ENCODE measurements around the gene TMEM80.

Gene TMEM80

GRCh38 chr11:693415-693831 lies 2.2 kb upstream of the TMEM80 start:
- Histone ChIP-seq H3K4me1 (ENCODE audit: insufficient read depth, poor library complexity, severe bottlenecking) (peaks cover 30% of the 10 kb centered on the region), H3K4me3 (ENCODE audit: severe bottlenecking) (peak overlapping the region; percentile 8), H3K36me3 (ENCODE audit: low read depth) (peaks cover 9% of the 10 kb centered on the region), H3K9me3 (ENCODE audit: severe bottlenecking) (no peaks in the 10 kb centered on the region), H3K27me3 (ENCODE audit: insufficient read depth, poor library complexity, severe bottlenecking) (no peaks in the 10 kb centered on the region), H3K27ac (ENCODE audit: poor library complexity, severe bottlenecking) (peak overlapping the region; percentile 92)
- ATAC-seq (ENCODE audit: low read depth) = no peak
- DNase-seq (ENCODE audit: low spot score) = no peak
- no peak for TF ChIP-seq CTCF (IDR thresholded peaks at IDR 0.05; ENCODE audit: poor library complexity, severe bottlenecking)

GRCh38 chr11:693887-694562 lies 1.6 kb upstream of the TMEM80 start:
- no peak for TF ChIP-seq CTCF (IDR thresholded peaks at IDR 0.05; ENCODE audit: poor library complexity, severe bottlenecking)
- Histone ChIP-seq H3K36me3 (ENCODE audit: low read depth) (peaks cover 6% of the 10 kb centered on the region), H3K9me3 (ENCODE audit: severe bottlenecking) (no peaks in the 10 kb centered on the region), H3K4me3 (ENCODE audit: severe bottlenecking) (peak overlapping the region; percentile 8), H3K27ac (ENCODE audit: poor library complexity, severe bottlenecking) (peak overlapping the region; percentile 92), H3K4me1 (ENCODE audit: insufficient read depth, poor library complexity, severe bottlenecking) (peaks cover 32% of the 10 kb centered on the region), H3K27me3 (ENCODE audit: insufficient read depth, poor library complexity, severe bottlenecking) (no peaks in the 10 kb centered on the region)
- ATAC-seq (ENCODE audit: low read depth) (no peak), DNase-seq (ENCODE audit: low spot score) (no peak)

- Histone ChIP-seq H3K9me3 (ENCODE audit: severe bottlenecking) (no peaks in the 10 kb centered on the region), H3K27me3 (ENCODE audit: insufficient read depth, poor library complexity, severe bottlenecking) (no peaks in the 10 kb centered on the region), H3K4me1 (ENCODE audit: insufficient read depth, poor library complexity, severe bottlenecking) (peaks cover 32% of the 10 kb centered on the region), H3K27ac (ENCODE audit: poor library complexity, severe bottlenecking) (peak within 1 kb of the TSS; percentile 92), H3K36me3 (ENCODE audit: low read depth) (peaks cover 1% of the 10 kb centered on the region), H3K4me3 (ENCODE audit: severe bottlenecking) (peak within 1 kb of the TSS; percentile 55)
- peak; percentile 73 for ATAC-seq (ENCODE audit: low read depth)
- DNase-seq (ENCODE audit: low spot score) = peak; percentile 98
- TF ChIP-seq CTCF (IDR thresholded peaks at IDR 0.05; ENCODE audit: poor library complexity, severe bottlenecking) = no peak
Measured at GRCh38 chr11:694563-695287, 891 bp upstream of the TMEM80 start, which contains the start of gene DEAF1. Gene DEAF1 (minus strand): TSS chr11:695222. CDS start chr11:695047, 175 bp downstream.

- peaks cover 32% of the 10 kb centered on the region for H3K4me1 ChIP-seq (ENCODE audit: insufficient read depth, poor library complexity, severe bottlenecking)
- no peaks in the 10 kb centered on the region; the same call in 1 of the 2 replicates for H3K36me3 ChIP-seq (ENCODE audit: low read depth)
- DNase-seq (ENCODE audit: low spot score) (no peak), ATAC-seq (ENCODE audit: low read depth) (no peak)
- H3K9me3 ChIP-seq (ENCODE audit: severe bottlenecking) = no peaks in the 10 kb centered on the region
- H3K27me3 ChIP-seq (ENCODE audit: insufficient read depth, poor library complexity, severe bottlenecking) = no peaks in the 10 kb centered on the region
- peak overlapping the region; percentile 92 for H3K27ac ChIP-seq (ENCODE audit: poor library complexity, severe bottlenecking)
- no peak for TF ChIP-seq CTCF (IDR thresholded peaks at IDR 0.05; ENCODE audit: poor library complexity, severe bottlenecking)
- H3K4me3 ChIP-seq (ENCODE audit: severe bottlenecking) = peak overlapping the region; percentile 55
Measured at GRCh38 chr11:695288-695537, 403 bp upstream of the TMEM80 start.

Measured in RWPE2 (cell line).